ENCODE measurements around the gene EGLN1. TPM values are rescaled to one million over a fixed set of nuclear protein-coding genes. Genes with fewer than 3 reads are reported as not detected.

Gene EGLN1
- total and polyA plus RNA-seq, 2 of the 8 experiments (the other 6 are each of a cell fraction or from before 2014, with no cell fraction given) = 4.0 to 6.4 TPM

GRCh38 chr1:231329483-231329882 lies 92.6 kb downstream of the EGLN1 start:
- Histone ChIP-seq H3K23ac (ENCODE audit: insufficient read length) (no peak overlapping the region), H3K14ac (ENCODE audit: insufficient read length) (no peak overlapping the region), H3K4me2 (ENCODE audit: insufficient read depth in 1 of 2, low read depth in 2 of 2, low read length in 2 of 2) (no peak overlapping the region), H4K5ac (ENCODE audit: insufficient read length, low read depth, low read length) (no peak overlapping the region), H3K4me3 (ENCODE audit: extremely low read depth in 1 of 4, insufficient read depth in 2 of 4, low read depth in 3 of 4, low read length in 4 of 4) (no peak overlapping the region), H3K27ac (ENCODE audit: low read depth, low read length) (no peak overlapping the region), H3K23me2 (ENCODE audit: low read depth, low read length) (no peaks in the 10 kb centered on the region), H3K27me3 (replicated peaks in 1 of 4; ENCODE audit: control insufficient read depth in 3 of 4, extremely low read depth in 1 of 4, insufficient read depth in 3 of 4, low read length in 3 of 4) (no peaks in the 10 kb centered on the region), H3K9ac (replicated peaks in 1 of 4; ENCODE audit: extremely low read depth in 1 of 4, low read depth in 3 of 4, low read length in 3 of 4) (no peak overlapping the region), H2BK5ac (ENCODE audit: low read depth, low read length) (no peak overlapping the region), H4K8ac (ENCODE audit: extremely low read depth, insufficient read depth, low read length) (no peak overlapping the region), H2BK120ac (replicated peaks; ENCODE audit: low read depth, low read length) (no peak overlapping the region), H2BK12ac (ENCODE audit: low read depth, low read length) (no peak overlapping the region), H3K18ac (ENCODE audit: extremely low read depth, low read length) (no peak overlapping the region), H2AFZ (ENCODE audit: low read length) (no peak overlapping the region), H3K9me3 (ENCODE audit: insufficient read depth in 2 of 2, low read depth in 1 of 2, low read length in 1 of 2) (no peaks in the 10 kb centered on the region), H3K4me1 (replicated peaks in 1 of 4; ENCODE audit: control insufficient read depth in 3 of 4, insufficient read depth in 4 of 4, low read length in 3 of 4) (no peaks in the 10 kb centered on the region), H3K79me2 (ENCODE audit: control insufficient read depth in 1 of 2, insufficient read depth in 2 of 2, low read length in 2 of 2) (peaks cover 0 to 18% of the 10 kb centered on the region in 2 experiments; a peak in 2 of 4 replicates), H3K4ac (replicated peaks; ENCODE audit: insufficient read length, low read depth, low read length) (no peak overlapping the region), H3K79me1 (ENCODE audit: low read depth, low read length) (no peaks in the 10 kb centered on the region), H2BK15ac (ENCODE audit: low read length) (no peak overlapping the region), H4K91ac (replicated peaks; ENCODE audit: insufficient read length, low read length) (no peak overlapping the region), H4K20me1 (replicated peaks in 1 of 2; ENCODE audit: control insufficient read depth in 1 of 2, insufficient read depth in 2 of 2, low read length in 2 of 2) (peaks cover 2 to 3% of the 10 kb centered on the region in 2 experiments), H3K36me3 (ENCODE audit: control insufficient read depth in 2 of 4, insufficient read depth in 4 of 4, low read length in 3 of 4) (no peaks in the 10 kb centered on the region), H2BK20ac (ENCODE audit: low read length) (no peak overlapping the region), H3K56ac (replicated peaks; ENCODE audit: insufficient read length, low read depth, low read length) (no peak overlapping the region), H2AK5ac (ENCODE audit: low read depth, low read length) (no peak overlapping the region)
- ChIA-PET CTCF (ENCODE audit: partially characterized antibody) (interaction anchor here (0.7 kb wide), 1 partner anchor 12 kb away, joined by 3 read pairs; no protein-coding TSS in a partner anchor), POLR2A (ENCODE audit: partially characterized antibody) (no interaction called here)
- 85% methylated on average over 7 of the region's 7 CpGs; no CpG with 5 or more reads in 1 of the 2 experiments for WGBS, 2 experiments (ENCODE audit: extremely low coverage in 1 of 2, insufficient coverage in 1 of 2, insufficient read length in 1 of 2, insufficient replicate concordance in 2 of 2, low coverage in 1 of 2, low lambda C conversion rate in 2 of 2, missing lambda C conversion rate in 1 of 2)
- FAIRE-seq (no peak), DNase-seq (ENCODE audit: low read depth in 1 of 2, low spot score in 2 of 2) (no peak)
- TF ChIP-seq POLR2A (IDR thresholded peaks at IDR 0.05; ENCODE audit: control extremely low read depth in 1 of 2, low read depth in 2 of 2, low read length in 2 of 2) = no peak
- no peak for TF ChIP-seq CTBP2 (IDR thresholded peaks at IDR 0.05; ENCODE audit: borderline replicate concordance, insufficient read depth, insufficient read length, low read length)
- no peak for TF ChIP-seq TAF1 (IDR thresholded peaks at IDR 0.05; ENCODE audit: low read depth, low read length)
- no peak for TF ChIP-seq ZNF274 (IDR thresholded peaks at IDR 0.05; ENCODE audit: borderline replicate concordance, extremely low read depth, low read length)
- TF ChIP-seq JUND (IDR thresholded peaks at IDR 0.05; ENCODE audit: low read length) = no peak
- TF ChIP-seq RFX5 (IDR thresholded peaks at IDR 0.05; ENCODE audit: borderline replicate concordance, low read depth, low read length) = no peak
- no peak for TF ChIP-seq CREB1 (IDR thresholded peaks at IDR 0.05)
- no peak for TF ChIP-seq TEAD4 (IDR thresholded peaks at IDR 0.05; ENCODE audit: low read depth, low read length)
- TF ChIP-seq TBP (IDR thresholded peaks at IDR 0.05; ENCODE audit: low read depth, low read length) = no peak
- no peak for TF ChIP-seq HDAC2 (IDR thresholded peaks at IDR 0.05; ENCODE audit: borderline replicate concordance in 1 of 2, low read depth in 2 of 2, low read length in 2 of 2)
- no peak for TF ChIP-seq KDM4A (IDR thresholded peaks at IDR 0.05; ENCODE audit: low read depth, low read length, severe bottlenecking)
- TF ChIP-seq JUN (IDR thresholded peaks at IDR 0.05; ENCODE audit: low read depth, low read length) = no peak

Data from H1 (cell line).